ENCODE results near the gene TOR2A.
A peak's percentile ranks its signal among the peaks of the same experiment; 100 is the strongest.

TOR2A gene

GRCh38 chr9:127714020-127714750 is 20.9 kb downstream of the TOR2A start:
- H3K14ac ChIP-seq (ENCODE audit: low read length): peak overlapping the region; percentile 3
- no peak for DNase-seq (ENCODE audit: low spot score)
- WGBS, 2 donors (ENCODE audit: extremely low coverage in 2 of 2, insufficient read length in 2 of 2, insufficient replicate concordance in 1 of 2): no CpG with 5 or more reads among the region's 19 CpGs

GRCh38 chr9:127712867-127713266 is 22.2 kb downstream of the TOR2A start:
- Histone ChIP-seq H2BK5ac (ENCODE audit: low read length) (peak overlapping the region; percentile 39), H3K4me1 (ENCODE audit: control insufficient read depth in 2 of 2, insufficient read depth in 1 of 2, low read depth in 1 of 2, low read length in 2 of 2) (peaks cover 6 to 28% of the 10 kb centered on the region in 2 donors)
- WGBS, 2 donors (ENCODE audit: extremely low coverage in 2 of 2, insufficient read length in 2 of 2, insufficient replicate concordance in 1 of 2): no CpG with 5 or more reads among the region's 10 CpGs

More at GRCh38 chr9:127714020-127714750, 20.9 kb downstream of the TOR2A start:
- no peaks in the 10 kb centered on the region for H3K36me3 ChIP-seq (replicated peaks in 1 of 2; ENCODE audit: control insufficient read depth in 2 of 2, insufficient read depth in 2 of 2, low read length in 2 of 2)
- peaks cover 6 to 28% of the 10 kb centered on the region in 2 donors for H3K4me1 ChIP-seq (ENCODE audit: control insufficient read depth in 2 of 2, insufficient read depth in 1 of 2, low read depth in 1 of 2, low read length in 2 of 2)
- no peak overlapping the region for H3K9ac ChIP-seq (ENCODE audit: low read depth, low read length, poor library complexity)
- no peak overlapping the region for H3K27ac ChIP-seq (replicated peaks; ENCODE audit: low read length)
- H2BK12ac ChIP-seq (ENCODE audit: low read length): peak overlapping the region; percentile 46
- peak overlapping the region; percentile 54 to 69 for H3K4me3 ChIP-seq (ENCODE audit: low read length in 2 of 2)
- no peak overlapping the region for H2BK120ac ChIP-seq (ENCODE audit: low read depth, low read length)
- no peaks in the 10 kb centered on the region for H3K9me3 ChIP-seq (replicated peaks in 1 of 2; ENCODE audit: control insufficient read depth in 2 of 2, insufficient read depth in 1 of 2, low read depth in 1 of 2, low read length in 2 of 2)
- H3K23ac ChIP-seq (ENCODE audit: low read depth, low read length, poor library complexity): no peak overlapping the region
- H2AK5ac ChIP-seq (ENCODE audit: low read depth, low read length): peak overlapping the region; percentile 25
- peaks cover 0 to 10% (median 0%) of the 10 kb centered on the region in 3 experiments for H3K27me3 ChIP-seq (ENCODE audit: control insufficient read depth in 3 of 3, insufficient read depth in 3 of 3, low read depth in 1 of 3, low read length in 3 of 3)
- H3K18ac ChIP-seq (ENCODE audit: low read length): no peak overlapping the region
- H2BK5ac ChIP-seq (ENCODE audit: low read length): no peak overlapping the region
- H4K8ac ChIP-seq (ENCODE audit: low read depth, low read length): no peak overlapping the region
- peak overlapping the region; percentile 43 for H3K4me2 ChIP-seq (ENCODE audit: insufficient read depth, low read length, poor library complexity, severe bottlenecking)
- peaks cover 4% of the 10 kb centered on the region for H3K79me1 ChIP-seq (ENCODE audit: low read depth, low read length)
- no peak overlapping the region for H3K4ac ChIP-seq (ENCODE audit: low read length)
- H2AFZ ChIP-seq (ENCODE audit: low read length): no peak overlapping the region
- H2BK15ac ChIP-seq (ENCODE audit: low read length): no peak overlapping the region
- H4K91ac ChIP-seq (ENCODE audit: low read depth, low read length, poor library complexity): no peak overlapping the region

GRCh38 chr9:127712371-127712770 is 22.7 kb downstream of the TOR2A start:
- Histone ChIP-seq H3K27me3 (ENCODE audit: control insufficient read depth in 3 of 3, insufficient read depth in 3 of 3, low read depth in 1 of 3, low read length in 3 of 3) (peaks cover 0 to 10% (median 0%) of the 10 kb centered on the region in 3 experiments), H3K4me1 (ENCODE audit: control insufficient read depth in 2 of 2, insufficient read depth in 1 of 2, low read depth in 1 of 2, low read length in 2 of 2) (peaks cover 6 to 28% of the 10 kb centered on the region in 2 donors), H2BK12ac (ENCODE audit: low read length) (no peak overlapping the region), H2BK15ac (ENCODE audit: low read length) (peak overlapping the region; percentile 27), H3K27ac (replicated peaks; ENCODE audit: low read length) (no peak overlapping the region), H2BK120ac (ENCODE audit: low read depth, low read length) (no peak overlapping the region), H2AK5ac (ENCODE audit: low read depth, low read length) (peak overlapping the region; percentile 78), H4K8ac (ENCODE audit: low read depth, low read length) (no peak overlapping the region), H3K4me3 (ENCODE audit: low read length in 2 of 2) (no peak overlapping the region), H3K9ac (ENCODE audit: low read depth, low read length, poor library complexity) (no peak overlapping the region), H3K4ac (ENCODE audit: low read length) (no peak overlapping the region), H3K4me2 (ENCODE audit: insufficient read depth, low read length, poor library complexity, severe bottlenecking) (no peak overlapping the region), H2BK5ac (ENCODE audit: low read length) (peak overlapping the region; percentile 39), H3K23ac (ENCODE audit: low read depth, low read length, poor library complexity) (no peak overlapping the region), H3K79me1 (ENCODE audit: low read depth, low read length) (peaks cover 4% of the 10 kb centered on the region), H3K36me3 (replicated peaks in 1 of 2; ENCODE audit: control insufficient read depth in 2 of 2, insufficient read depth in 2 of 2, low read length in 2 of 2) (no peaks in the 10 kb centered on the region), H4K91ac (ENCODE audit: low read depth, low read length, poor library complexity) (no peak overlapping the region), H3K14ac (ENCODE audit: low read length) (peak overlapping the region; percentile 91), H3K18ac (ENCODE audit: low read length) (no peak overlapping the region), H3K9me3 (replicated peaks in 1 of 2; ENCODE audit: control insufficient read depth in 2 of 2, insufficient read depth in 1 of 2, low read depth in 1 of 2, low read length in 2 of 2) (peaks cover 0 to 3% of the 10 kb centered on the region in 2 donors), H2AFZ (ENCODE audit: low read length) (no peak overlapping the region)
- DNase-seq (ENCODE audit: low spot score): no peak
- WGBS, 2 donors (ENCODE audit: extremely low coverage in 2 of 2, insufficient read length in 2 of 2, insufficient replicate concordance in 1 of 2): no CpG with 5 or more reads among the region's 11 CpGs

More at GRCh38 chr9:127712867-127713266, 22.2 kb downstream of the TOR2A start:
- Histone ChIP-seq H3K36me3 (replicated peaks in 1 of 2; ENCODE audit: control insufficient read depth in 2 of 2, insufficient read depth in 2 of 2, low read length in 2 of 2) (no peaks in the 10 kb centered on the region), H3K9ac (ENCODE audit: low read depth, low read length, poor library complexity) (no peak overlapping the region), H3K4ac (ENCODE audit: low read length) (no peak overlapping the region), H3K27me3 (ENCODE audit: control insufficient read depth in 3 of 3, insufficient read depth in 3 of 3, low read depth in 1 of 3, low read length in 3 of 3) (peaks cover 0 to 10% (median 0%) of the 10 kb centered on the region in 3 experiments), H3K27ac (replicated peaks; ENCODE audit: low read length) (no peak overlapping the region), H3K14ac (ENCODE audit: low read length) (peak overlapping the region; percentile 91), H3K9me3 (replicated peaks in 1 of 2; ENCODE audit: control insufficient read depth in 2 of 2, insufficient read depth in 1 of 2, low read depth in 1 of 2, low read length in 2 of 2) (peaks cover 0 to under 1% of the 10 kb centered on the region in 2 donors), H3K4me3 (ENCODE audit: low read length in 2 of 2) (no peak overlapping the region), H2AFZ (ENCODE audit: low read length) (no peak overlapping the region), H4K8ac (ENCODE audit: low read depth, low read length) (no peak overlapping the region), H3K23ac (ENCODE audit: low read depth, low read length, poor library complexity) (no peak overlapping the region), H3K79me1 (ENCODE audit: low read depth, low read length) (peaks cover 4% of the 10 kb centered on the region), H2BK15ac (ENCODE audit: low read length) (peak overlapping the region; percentile 27), H4K91ac (ENCODE audit: low read depth, low read length, poor library complexity) (no peak overlapping the region), H2BK12ac (ENCODE audit: low read length) (no peak overlapping the region), H3K4me2 (ENCODE audit: insufficient read depth, low read length, poor library complexity, severe bottlenecking) (no peak overlapping the region), H2AK5ac (ENCODE audit: low read depth, low read length) (peak overlapping the region; percentile 78), H2BK120ac (ENCODE audit: low read depth, low read length) (no peak overlapping the region), H3K18ac (ENCODE audit: low read length) (peak overlapping the region; percentile 18)
- no peak for DNase-seq (ENCODE audit: low spot score)

GRCh38 chr9:127711831-127712274 is 23.2 kb downstream of the TOR2A start:
- Histone ChIP-seq H2BK12ac (ENCODE audit: low read length) (no peak overlapping the region), H3K79me1 (ENCODE audit: low read depth, low read length) (peaks cover 4% of the 10 kb centered on the region), H3K4ac (ENCODE audit: low read length) (no peak overlapping the region), H3K27me3 (ENCODE audit: control insufficient read depth in 3 of 3, insufficient read depth in 3 of 3, low read depth in 1 of 3, low read length in 3 of 3) (peaks cover 0 to 10% (median 0%) of the 10 kb centered on the region in 3 experiments), H3K4me1 (ENCODE audit: control insufficient read depth in 2 of 2, insufficient read depth in 1 of 2, low read depth in 1 of 2, low read length in 2 of 2) (peaks cover 6 to 28% of the 10 kb centered on the region in 2 donors), H3K18ac (ENCODE audit: low read length) (peak overlapping the region; percentile 62), H3K27ac (replicated peaks; ENCODE audit: low read length) (no peak overlapping the region), H4K91ac (ENCODE audit: low read depth, low read length, poor library complexity) (no peak overlapping the region), H4K8ac (ENCODE audit: low read depth, low read length) (no peak overlapping the region), H3K23ac (ENCODE audit: low read depth, low read length, poor library complexity) (peak overlapping the region; percentile 0), H2BK15ac (ENCODE audit: low read length) (peak overlapping the region; percentile 39), H3K4me3 (ENCODE audit: low read length in 2 of 2) (no peak overlapping the region), H3K9ac (ENCODE audit: low read depth, low read length, poor library complexity) (peak overlapping the region; percentile 89), H3K14ac (ENCODE audit: low read length) (peak overlapping the region; percentile 95), H3K9me3 (replicated peaks in 1 of 2; ENCODE audit: control insufficient read depth in 2 of 2, insufficient read depth in 1 of 2, low read depth in 1 of 2, low read length in 2 of 2) (peaks cover 0 to 3% of the 10 kb centered on the region in 2 donors), H2AK5ac (ENCODE audit: low read depth, low read length) (no peak overlapping the region), H2AFZ (ENCODE audit: low read length) (no peak overlapping the region), H3K36me3 (replicated peaks in 1 of 2; ENCODE audit: control insufficient read depth in 2 of 2, insufficient read depth in 2 of 2, low read length in 2 of 2) (no peaks in the 10 kb centered on the region), H3K4me2 (ENCODE audit: insufficient read depth, low read length, poor library complexity, severe bottlenecking) (peak overlapping the region; percentile 14), H2BK5ac (ENCODE audit: low read length) (peak overlapping the region; percentile 39), H2BK120ac (ENCODE audit: low read depth, low read length) (no peak overlapping the region)
- WGBS, 2 donors (ENCODE audit: extremely low coverage in 2 of 2, insufficient read length in 2 of 2, insufficient replicate concordance in 1 of 2): no CpG with 5 or more reads among the region's 11 CpGs
- no peak for DNase-seq (ENCODE audit: low spot score)

Measured in neuronal stem cell (in vitro differentiated cells).